Hepatocyte (in vitro differentiated cells): Measurements from ENCODE around the gene INSR. TPM values are rescaled to one million over a fixed set of nuclear protein-coding genes. Genes with fewer than 3 reads are reported as not detected.

Source experiments
- DNase-seq: peaks from one replicate; pipeline ENCODE4 v3.0.0-alpha.2; 2016; ENCODE audit warnings: low spot score
- H2AFZ ChIP-seq: fragments of 200-600 bp; sonication (generic); 2 replicates; pipeline ENCODE4 v1.6.0; 2016; ENCODE audit warnings: antibody characterized with exemption, mild to moderate bottlenecking
- H3K27ac ChIP-seq: fragments of 200-600 bp; sonication (generic); 2 replicates; pipeline ENCODE4 v1.5.1; 2016; ENCODE audit warnings: mild to moderate bottlenecking
- H3K27me3 ChIP-seq: fragments of 200-600 bp; sonication (generic); 2 replicates; pipeline ENCODE4 v1.6.1; 2016
- H3K36me3 ChIP-seq: fragments of 200-600 bp; sonication (generic); replicated peaks from 2 replicates; pipeline ENCODE4 v1.5.1; 2016; ENCODE audit warnings: low read depth; ENCODE audit not compliant: insufficient read depth
- H3K4me1 ChIP-seq: fragments of 200-600 bp; sonication (generic); 2 replicates; pipeline ENCODE4 v1.5.1; 2016; ENCODE audit warnings: mild to moderate bottlenecking, moderate library complexity; ENCODE audit not compliant: insufficient read depth
- H3K4me2 ChIP-seq: fragments of 200-600 bp; sonication (generic); 2 replicates; pipeline ENCODE4 v1.6.0; 2016
- H3K4me3 ChIP-seq: fragments of 200-600 bp; sonication (generic); 2 replicates; pipeline ENCODE4 v1.5.1; 2016; ENCODE audit warnings: mild to moderate bottlenecking
- H3K79me2 ChIP-seq: fragments of 200-600 bp; sonication (generic); 2 replicates; pipeline ENCODE4 v1.6.0; 2017; ENCODE audit warnings: mild to moderate bottlenecking
- H3K9me2 ChIP-seq: fragments of 200-600 bp; sonication (generic); replicated peaks from 2 replicates; pipeline ENCODE4 v1.6.0; 2017; ENCODE audit warnings: mild to moderate bottlenecking; ENCODE audit not compliant: insufficient read depth
- H3K9me3 ChIP-seq: fragments of 200-600 bp; sonication (generic); 2 replicates; pipeline ENCODE4 v1.5.1; 2016; ENCODE audit warnings: low read depth, mild to moderate bottlenecking
- H4K20me1 ChIP-seq: fragments of 200-600 bp; sonication (generic); 2 replicates; pipeline ENCODE4 v1.6.0; 2016; ENCODE audit warnings: mild to moderate bottlenecking; ENCODE audit not compliant: insufficient read depth, poor library complexity, severe bottlenecking
- CTCF ChIP-seq: fragments of 200-600 bp; sonication (generic); IDR thresholded peaks from 2 replicates; pipeline ENCODE4 v1.5.1; 2016; ENCODE audit warnings: antibody characterized with exemption, mild to moderate bottlenecking; ENCODE audit not compliant: poor library complexity
- EZH2 ChIP-seq: fragments of 200-600 bp; sonication (generic); IDR thresholded peaks from 2 replicates; pipeline ENCODE4 v1.6.1; 2016; ENCODE audit warnings: antibody characterized with exemption, mild to moderate bottlenecking, borderline replicate concordance
- EZH2phosphoT487 ChIP-seq: fragments of 200-600 bp; sonication (generic); IDR thresholded peaks from one replicate; pipeline ENCODE4 v1.6.1; 2018; ENCODE audit warnings: antibody characterized with exemption, mild to moderate bottlenecking, low read depth, moderate library complexity; ENCODE audit not compliant: unreplicated experiment, severe bottlenecking
- WGBS: methylation state at CpG from one replicate; pipeline ENCODE4 v1.1.6; 2016; ENCODE audit warnings: low lambda C conversion rate; ENCODE audit errors: missing lambda C conversion rate; 5-methylcytosine and 5-hydroxymethylcytosine counted together
- polyA plus RNA-seq: library from polyadenylated mRNA; unstranded; fragments of >200 nt; fragmentation: Nextera tagmentation; extraction: Ambion mirVana; gene quantifications from 2 replicates; pipeline ENCODE4 v1.2.1, GENCODE V29; 2016
- total RNA-seq: library from RNA; depleted of rRNA; stranded (reverse); fragments of >200 nt; gene quantifications from 2 replicates; pipeline ENCODE4 v1.2.3, GENCODE V29; 2014

Gene INSR
- total and polyA plus RNA-seq, 2 experiments from 2014 or later, result 17.0 to 59.0 TPM

DNA sequence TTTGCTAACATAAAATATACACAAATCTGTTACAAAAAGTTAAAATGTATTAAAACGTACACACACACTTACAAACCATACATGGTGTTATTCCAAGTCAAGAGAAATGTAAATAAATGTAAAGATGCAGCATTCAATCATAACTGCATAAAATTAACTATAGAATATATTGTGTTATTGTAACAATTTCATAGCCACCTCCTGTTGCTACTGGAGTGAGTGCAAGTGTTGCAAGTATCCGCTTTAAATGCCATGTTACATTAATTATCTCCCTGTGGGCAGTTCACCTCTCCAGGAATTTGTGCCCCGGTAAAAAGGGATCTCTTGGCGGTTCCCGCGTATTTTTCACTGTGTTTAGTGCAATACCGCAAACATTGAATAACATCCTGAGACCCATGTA is 3.5 kb upstream of the INSR start:
- H3K4me3 ChIP-seq, result no peak overlapping the region
- no peaks in the 10 kb centered on the region for H3K9me3 ChIP-seq
- no peak overlapping the region for H3K27ac ChIP-seq
- peaks cover 13% of the 10 kb centered on the region for H3K79me2 ChIP-seq
- no peaks in the 10 kb centered on the region for H3K36me3 ChIP-seq
- no peaks in the 10 kb centered on the region for H3K9me2 ChIP-seq
- no peak for TF ChIP-seq EZH2
- TF ChIP-seq CTCF, result no peak
- DNase-seq, result no peak
- H4K20me1 ChIP-seq, result peaks cover 3% of the 10 kb centered on the region
- H2AFZ ChIP-seq, result no peak overlapping the region
- peaks cover 8% of the 10 kb centered on the region for H3K4me1 ChIP-seq
- WGBS, result 72% methylated on average over 7 of the region's 7 CpGs
- H3K4me2 ChIP-seq, result no peak overlapping the region
- no peaks in the 10 kb centered on the region for H3K27me3 ChIP-seq

DNA sequence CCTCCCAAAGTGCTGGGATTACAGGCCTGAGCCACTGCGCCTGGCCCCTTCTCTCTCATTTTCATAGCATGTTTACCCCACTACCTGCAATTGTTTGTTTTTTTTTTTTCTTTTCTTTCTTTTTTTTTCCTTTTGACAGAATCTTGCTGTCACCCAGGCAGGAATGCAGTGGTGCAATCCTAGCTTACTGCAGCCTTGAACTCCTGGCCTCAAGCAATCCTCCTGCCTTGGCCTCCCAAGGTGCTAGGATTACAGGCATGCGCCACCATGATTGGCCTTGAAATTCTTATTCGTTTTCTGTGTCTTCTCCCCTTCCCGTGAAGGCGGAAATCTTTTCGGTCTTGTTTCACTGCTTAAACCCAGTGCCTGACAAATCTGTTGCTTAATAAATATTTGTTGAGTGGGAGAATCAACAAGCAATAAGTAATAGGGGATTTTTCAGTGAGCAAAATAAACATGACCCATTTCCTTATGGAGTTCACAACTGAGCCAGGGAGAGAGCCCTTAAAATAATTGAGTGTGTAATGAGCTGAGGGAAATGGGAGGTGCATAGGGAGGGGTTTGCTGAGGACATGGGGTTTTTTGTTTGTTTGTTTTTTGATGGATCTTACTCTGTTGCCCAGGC is 1.8 kb upstream of the INSR start:
- Histone ChIP-seq H3K36me3 (no peaks in the 10 kb centered on the region), H3K9me2 (no peaks in the 10 kb centered on the region), H3K4me2 (no peak overlapping the region), H3K27me3 (no peaks in the 10 kb centered on the region), H2AFZ (no peak overlapping the region), H3K4me3 (no peak overlapping the region), H3K79me2 (peaks cover 31% of the 10 kb centered on the region), H3K4me1 (peaks cover 12% of the 10 kb centered on the region), H4K20me1 (peaks cover 16% of the 10 kb centered on the region), H3K27ac (no peak overlapping the region), H3K9me3 (no peaks in the 10 kb centered on the region)
- TF ChIP-seq EZH2 (no peak), CTCF (no peak), EZH2phosphoT487 (no peak)
- DNase-seq, result no peak
- WGBS, result 92% methylated on average over 6 of the region's 6 CpGs

- Histone ChIP-seq H3K4me1 (peaks cover 12% of the 10 kb centered on the region), H4K20me1 (peaks cover 27% of the 10 kb centered on the region), H3K27ac (peak overlapping the region; percentile 95), H2AFZ (peak overlapping the region; percentile 80), H3K27me3 (no peaks in the 10 kb centered on the region), H3K9me3 (no peaks in the 10 kb centered on the region), H3K4me2 (peak overlapping the region; percentile 91), H3K79me2 (peaks cover 43% of the 10 kb centered on the region), H3K36me3 (no peaks in the 10 kb centered on the region), H3K4me3 (peak overlapping the region; percentile 66), H3K9me2 (no peaks in the 10 kb centered on the region)
- peak; percentile 88 for DNase-seq
- WGBS, result 7% methylated on average over 39 of the region's 43 CpGs
- peak; percentile 52 for TF ChIP-seq CTCF
- TF ChIP-seq EZH2phosphoT487, result no peak
- TF ChIP-seq EZH2, result no peak
These were observed 471 bp upstream of the INSR start for GRCh38 chr19:7294558-7295212.
